IMR-90 (cell line): ENCODE data around the gene KDELR3. TPM values are rescaled to one million over a fixed set of nuclear protein-coding genes. Genes with fewer than 3 reads are reported as not detected.

ENCODE experiments used
- ATAC-seq: fragments of 200-7000 bp; cut with Tn5 transposase; 2 replicates; pipeline ENCODE4 v1.9.1; 2020; ENCODE audit warnings: low read depth, mild to moderate bottlenecking, moderate library complexity
- BruUV-seq: library from RNA; stranded (reverse); fragments of 400-500 nt; replicated peaks from 2 replicates; lab custom pipeline; 2021; lab: Mats Ljungman, UMichigan
- CTCF ChIA-PET: fragments of 300-600 bp; formaldehyde crosslinking; extraction: SDS; loops from one replicate; lab custom pipeline; 2021; ENCODE audit warnings: antibody characterized with exemption; lab: Yijun Ruan, JAX
- POLR2A ChIA-PET: fragments of 300-600 bp; sonication (Branson Sonifier 250); formaldehyde crosslinking; loops from one replicate; lab custom pipeline; 2022; ENCODE audit warnings: antibody characterized with exemption; ENCODE audit not compliant: unreplicated experiment; lab: Charles Lee
- DNase-seq: peaks from one replicate; pipeline ENCODE4 v3.0.0; 2013
- H2AFZ ChIP-seq: replicated peaks from 2 replicates; pipeline ENCODE3; 2013; ENCODE audit warnings: low read length, mild to moderate bottlenecking; ENCODE audit not compliant: poor library complexity
- H2AK5ac ChIP-seq: 2 replicates; pipeline ENCODE4 v1.6.1; 2013; ENCODE audit warnings: low read depth, low read length, inconsistent platforms
- H2AK9ac ChIP-seq: replicated peaks from 2 replicates; pipeline ENCODE3; 2013; ENCODE audit warnings: mild to moderate bottlenecking, low read depth, low read length, moderate library complexity; ENCODE audit not compliant: poor library complexity
- H2BK120ac ChIP-seq: 2 replicates; pipeline ENCODE4 v1.6.1; 2013; ENCODE audit warnings: low read depth, low read length, inconsistent platforms
- H2BK15ac ChIP-seq: 3 replicates; pipeline ENCODE4 v1.6.1; 2013; ENCODE audit warnings: low read depth, low read length, inconsistent platforms
- H2BK20ac ChIP-seq: 2 replicates; pipeline ENCODE4 v1.6.1; 2013; ENCODE audit warnings: low read depth, mild to moderate bottlenecking, inconsistent platforms, low read length, moderate library complexity
- H2BK5ac ChIP-seq: 2 replicates; pipeline ENCODE4 v1.6.1; 2013; ENCODE audit warnings: mild to moderate bottlenecking, low read depth, low read length, inconsistent platforms; ENCODE audit not compliant: poor library complexity, severe bottlenecking
- H3K14ac ChIP-seq: replicated peaks from 2 replicates; pipeline ENCODE4 v1.6.1; 2013; ENCODE audit warnings: low read depth, low read length, inconsistent platforms
- H3K18ac ChIP-seq: 2 replicates; pipeline ENCODE4 v1.6.1; 2013; ENCODE audit warnings: low read depth, low read length, control low read depth
- H3K23ac ChIP-seq: 2 replicates; pipeline ENCODE4 v1.6.1; 2013; ENCODE audit warnings: low read depth, low read length, inconsistent platforms
- H3K27ac ChIP-seq: 2 replicates; pipeline ENCODE4 v1.5.1; 2013; ENCODE audit warnings: mild to moderate bottlenecking, control low read depth, low read length; ENCODE audit not compliant: insufficient read depth
- H3K27me3 ChIP-seq: 2 replicates; pipeline ENCODE4 v1.6.1; 2013; ENCODE audit warnings: low read length; ENCODE audit not compliant: control insufficient read depth, insufficient read depth
- H3K36me3 ChIP-seq: 2 replicates; pipeline ENCODE4 v1.6.1; 2013; ENCODE audit warnings: low read length, mixed read lengths; ENCODE audit not compliant: control insufficient read depth, insufficient read depth
- H3K4ac ChIP-seq: 2 replicates; pipeline ENCODE4 v1.6.1; 2013; ENCODE audit warnings: low read depth, low read length, inconsistent platforms
- H3K4me1 ChIP-seq: 2 replicates; pipeline ENCODE4 v1.6.1; 2013; ENCODE audit warnings: low read length, mixed read lengths; ENCODE audit not compliant: control insufficient read depth, insufficient read depth
- H3K4me2 ChIP-seq: 2 replicates; pipeline ENCODE4 v1.6.1; 2013; ENCODE audit warnings: low read depth, mild to moderate bottlenecking, control low read depth, low read length, moderate library complexity
- H3K4me3 ChIP-seq: 2 replicates; pipeline ENCODE4 v1.5.1; 2013; ENCODE audit warnings: low read depth, mild to moderate bottlenecking, control low read depth, low read length, moderate library complexity; ENCODE audit not compliant: insufficient read depth
- H3K56ac ChIP-seq: 2 replicates; pipeline ENCODE4 v1.6.1; 2013; ENCODE audit warnings: low read length, inconsistent platforms; ENCODE audit not compliant: insufficient read depth; ENCODE audit errors: extremely low read depth
- H3K79me1 ChIP-seq, 2 experiments: 2 replicates each; pipeline ENCODE4 v1.6.1; 2013; ENCODE audit warnings: low read length in 2 of 2, inconsistent platforms in 1 of 2, low read depth in 1 of 2
- H3K9ac ChIP-seq: 2 replicates; pipeline ENCODE4 v1.6.1; 2013; ENCODE audit warnings: low read depth, low read length, control low read depth
- H3K9me1 ChIP-seq: 2 replicates; pipeline ENCODE4 v1.6.1; 2013; ENCODE audit warnings: low read length, inconsistent platforms; ENCODE audit not compliant: insufficient read depth
- H3K9me3 ChIP-seq: 2 replicates; pipeline ENCODE4 v1.6.1; 2013; ENCODE audit warnings: low read length; ENCODE audit not compliant: control insufficient read depth, insufficient read depth
- H4K20me1 ChIP-seq: 2 replicates; pipeline ENCODE4 v1.6.1; 2013; ENCODE audit warnings: low read length, inconsistent platforms; ENCODE audit not compliant: insufficient read depth
- H4K5ac ChIP-seq: 2 replicates; pipeline ENCODE4 v1.6.1; 2013; ENCODE audit warnings: mild to moderate bottlenecking, low read depth, low read length, control low read depth
- H4K8ac ChIP-seq, 2 experiments: 2 replicates each; pipeline ENCODE4 v1.6.1; 2013; ENCODE audit warnings: low read depth in 2 of 2, low read length in 2 of 2, control low read depth in 1 of 2, inconsistent platforms in 1 of 2
- H4K91ac ChIP-seq: 2 replicates; pipeline ENCODE4 v1.6.1; 2013; ENCODE audit warnings: low read depth, low read length, inconsistent platforms; ENCODE audit not compliant: insufficient read depth
- BHLHE40 ChIP-seq: fragments of 150-350 bp; IDR thresholded peaks from 2 replicates; pipeline ENCODE4 v1.6.1; 2016; ENCODE audit warnings: mild to moderate bottlenecking, low read depth, low read length
- ELK1 ChIP-seq: fragments of 150-350 bp; IDR thresholded peaks from 2 replicates; pipeline ENCODE4 v1.6.1; 2016; ENCODE audit warnings: low read depth, mild to moderate bottlenecking, low read length, moderate library complexity, borderline replicate concordance
- FOS ChIP-seq: fragments of 150-350 bp; IDR thresholded peaks from 2 replicates; pipeline ENCODE4 v1.6.1; 2016; ENCODE audit warnings: low read depth, low read length
- MAZ ChIP-seq: IDR thresholded peaks from 2 replicates; pipeline ENCODE4 v1.6.1; 2012; ENCODE audit warnings: low read depth, mild to moderate bottlenecking, low read length, improper control_type of control experiment, moderate library complexity, borderline replicate concordance
- NFE2L2 ChIP-seq: fragments of 150-350 bp; IDR thresholded peaks from 2 replicates; pipeline ENCODE4 v1.6.1; 2016; ENCODE audit warnings: low read depth, mild to moderate bottlenecking, low read length
- POLR2A ChIP-seq: IDR thresholded peaks from 2 replicates; pipeline ENCODE4 v1.6.1; 2012; ENCODE audit warnings: mild to moderate bottlenecking, low read depth, low read length
- SMC3 ChIP-seq: fragments of 150-350 bp; IDR thresholded peaks from 2 replicates; pipeline ENCODE4 v1.6.1; 2016; ENCODE audit warnings: low read depth, mild to moderate bottlenecking, antibody characterized with exemption, low read length, moderate library complexity
- USF2 ChIP-seq: fragments of 150-350 bp; IDR thresholded peaks from 2 replicates; pipeline ENCODE4 v1.6.1; 2017; ENCODE audit warnings: mild to moderate bottlenecking, antibody characterized with exemption, low read length, low read depth
- WGBS, 2 experiments: methylation state at CpG; one replicate each; pipeline versions ENCODE4 v1.1.5 to v1.1.7; 2013; ENCODE audit warnings: missing lambda C conversion rate in 2 of 2; ENCODE audit not compliant: insufficient read length in 1 of 2; ENCODE audit errors: extremely low coverage in 2 of 2; 5-methylcytosine and 5-hydroxymethylcytosine counted together
- dilution Hi-C: fragments of 300-500 bp; cut with HindIII; formaldehyde crosslinking; loops from one replicate; pipeline ENCODE4 v1.14.3; 2018; ENCODE audit warnings: low sequenced_read_pairs; ENCODE audit not compliant: unreplicated experiment
- in situ Hi-C: fragments of 300-500 bp; cut with MboI; formaldehyde crosslinking; loops from 3 replicates; pipeline ENCODE4 v1.14.3; 2019; ENCODE audit warnings: low sequenced_read_pairs, inconsistent platforms, mixed read lengths
- intact Hi-C: fragments of 100-400 bp; cut with micrococcal nuclease; formaldehyde crosslinking; loops from 2 replicates; pipeline ENCODE4 v1.10.0; 2022
- polyA plus RNA-seq, 3 experiments: library from polyadenylated mRNA; depleted of rRNA; stranded (reverse); fragments of >200 nt; gene quantifications; 2 replicates each; pipeline ENCODE4 v1.2.3, GENCODE V29; 2012; ENCODE audit warnings: low replicate concordance in 1 of 3
- total RNA-seq: library from RNA; depleted of rRNA; stranded (reverse); fragments of >200 nt; gene quantifications from 2 replicates; pipeline ENCODE4 v1.2.3, GENCODE V29; 2012

Gene KDELR3
- total and polyA plus RNA-seq, 2 of the 4 experiments (the other 2 are of a cell fraction), result 129 to 224 TPM

GRCh38 chr22:38481162-38481870 lies 13.4 kb downstream of the KDELR3 start:
- peaks cover 51% of the 10 kb centered on the region for H3K36me3 ChIP-seq
- H4K91ac ChIP-seq, result no peak overlapping the region
- ATAC-seq (peak; percentile 36), DNase-seq (no peak)
- no peak overlapping the region for H3K18ac ChIP-seq
- peaks cover 59% of the 10 kb centered on the region for H4K20me1 ChIP-seq
- H4K5ac ChIP-seq, result no peak overlapping the region; the same call in 1 of the 2 replicates
- no peak overlapping the region for H3K9ac ChIP-seq
- intact Hi-C loops, result no loop called here
- peak overlapping the region; percentile 56; the same call in 1 of the 2 replicates for H3K27ac ChIP-seq
- no peaks in the 10 kb centered on the region for H3K9me3 ChIP-seq
- in situ Hi-C loops, result no loop called here
- WGBS, 2 experiments, result no CpG with 5 or more reads among the region's 3 CpGs
- H3K4ac ChIP-seq, result no peak overlapping the region
- H3K79me1 ChIP-seq, result peaks cover 27 to 61% of the 10 kb centered on the region in 2 experiments
- dilution Hi-C loops, result no loop called here
- peaks cover 16% of the 10 kb centered on the region for H3K4me1 ChIP-seq
- CTCF ChIA-PET, result interaction anchor here (0.6 kb wide), 1 partner anchor 28 kb away, joined by 4 read pairs; no protein-coding TSS in a partner anchor
- no peak overlapping the region for H2BK120ac ChIP-seq
- POLR2A ChIA-PET, result no interaction called here
- H2AFZ ChIP-seq, result no peak overlapping the region
- no peak overlapping the region for H2BK15ac ChIP-seq
- peak overlapping the region; percentile 0 for H2BK5ac ChIP-seq
- no TSS peak for BruUV-seq
- no peak overlapping the region for H2AK5ac ChIP-seq
- TF ChIP-seq SMC3, result no peak
- no peak for TF ChIP-seq ELK1
- no peak for TF ChIP-seq BHLHE40
- no peak for TF ChIP-seq NFE2L2
- no peak for TF ChIP-seq FOS
- no peak for TF ChIP-seq USF2
- TF ChIP-seq POLR2A, result no peak
- TF ChIP-seq MAZ, result no peak
- H3K27me3 ChIP-seq, result no peaks in the 10 kb centered on the region
- H3K23ac ChIP-seq, result 0 out of 2 replicates have a peak overlapping the region, but pooled peaks have one; percentile 13
- no peak overlapping the region for H3K56ac ChIP-seq
- H2AK9ac ChIP-seq, result no peak overlapping the region
- H3K9me1 ChIP-seq, result peaks cover 18% of the 10 kb centered on the region
- no peak overlapping the region for H3K4me2 ChIP-seq
- H4K8ac ChIP-seq, result no peak overlapping the region
- H3K4me3 ChIP-seq, result no peak overlapping the region
- no peak overlapping the region for H3K14ac ChIP-seq
- no peak overlapping the region for H2BK20ac ChIP-seq
